Omental fat pad (tissue), 4 donors: ENCODE measurements around the gene ZNF23. TPM values are rescaled to one million over a fixed set of nuclear protein-coding genes. Genes with fewer than 3 reads are reported as not detected.
"Not testable (repeated sequence)": the region's sequence is repeated elsewhere in the genome, so short reads cannot be mapped to it uniquely, and the experiment has no call there.

Experiments used
- ATAC-seq: fragments of 150-250 bp; one replicate; pipeline ENCODE4 v1.9.1; 2016; ENCODE audit warnings: mild to moderate bottlenecking, moderate library complexity; ENCODE audit not compliant: low FRiP score
- DNase-seq: peaks from one replicate; pipeline ENCODE4 v3.0.0-alpha.2; 2019; ENCODE audit warnings: low spot score
- total RNA-seq, 4 donors: library from RNA; depleted of rRNA; stranded (reverse); fragments of >200 nt; gene quantifications; one replicate each; pipeline ENCODE4 v1.1.0, GENCODE V29; 2016
- TF ChIP-seq, protein P1 (sequence below), 3 donors: fragments of 450-650 bp; IDR thresholded peaks; one replicate each; pipeline ENCODE4 v1.5.1; 2016 to 2017; ENCODE audit warnings: antibody characterized with exemption in 3 of 3, mild to moderate bottlenecking in 3 of 3, moderate library complexity in 2 of 3

Gene ZNF23
- total RNA-seq, result 10 to 100 TPM in 1 of 4 donors, 1 to 10 TPM in 3; 4.1 to 10.1 (median 7.3) TPM

- peak; percentile 60 for DNase-seq
- peak; percentile 97 for ATAC-seq
- TF ChIP-seq, protein P1, sequence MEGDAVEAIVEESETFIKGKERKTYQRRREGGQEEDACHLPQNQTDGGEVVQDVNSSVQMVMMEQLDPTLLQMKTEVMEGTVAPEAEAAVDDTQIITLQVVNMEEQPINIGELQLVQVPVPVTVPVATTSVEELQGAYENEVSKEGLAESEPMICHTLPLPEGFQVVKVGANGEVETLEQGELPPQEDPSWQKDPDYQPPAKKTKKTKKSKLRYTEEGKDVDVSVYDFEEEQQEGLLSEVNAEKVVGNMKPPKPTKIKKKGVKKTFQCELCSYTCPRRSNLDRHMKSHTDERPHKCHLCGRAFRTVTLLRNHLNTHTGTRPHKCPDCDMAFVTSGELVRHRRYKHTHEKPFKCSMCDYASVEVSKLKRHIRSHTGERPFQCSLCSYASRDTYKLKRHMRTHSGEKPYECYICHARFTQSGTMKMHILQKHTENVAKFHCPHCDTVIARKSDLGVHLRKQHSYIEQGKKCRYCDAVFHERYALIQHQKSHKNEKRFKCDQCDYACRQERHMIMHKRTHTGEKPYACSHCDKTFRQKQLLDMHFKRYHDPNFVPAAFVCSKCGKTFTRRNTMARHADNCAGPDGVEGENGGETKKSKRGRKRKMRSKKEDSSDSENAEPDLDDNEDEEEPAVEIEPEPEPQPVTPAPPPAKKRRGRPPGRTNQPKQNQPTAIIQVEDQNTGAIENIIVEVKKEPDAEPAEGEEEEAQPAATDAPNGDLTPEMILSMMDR (IDR thresholded peaks at IDR 0.05), result no peak
Observed at GRCh38 chr16:71461686-71462648, at the start of gene ZNF23. ZNF23 (minus strand) TSS chr16:71462247; CDS start chr16:71456796, 5,451 bp downstream.

DNA sequence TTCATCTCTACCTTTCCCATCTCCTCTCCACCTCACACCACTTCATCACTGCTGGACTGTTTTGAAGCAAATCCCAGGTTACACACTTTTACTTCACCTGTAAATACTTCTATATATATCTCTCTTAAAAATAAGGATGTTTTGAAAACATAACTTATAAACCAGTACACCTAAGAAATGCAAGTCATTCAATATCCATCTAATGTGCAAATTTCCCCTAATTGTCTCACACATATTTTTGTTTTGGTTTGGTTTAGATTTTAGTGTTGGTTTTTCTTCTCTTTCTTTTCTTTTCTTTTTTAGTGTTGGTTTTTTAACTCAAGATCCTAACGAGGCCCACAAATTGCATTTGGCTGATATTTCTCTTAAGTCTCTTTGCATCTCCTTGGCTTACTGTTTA, 45.0 kb upstream of the ZNF23 start:
- TF ChIP-seq, protein P1 (IDR thresholded peaks at IDR 0.05), result no peak
- no peak for ATAC-seq

GRCh38 chr16:71504901-71505300, 42.9 kb upstream of the ZNF23 start:
- no peak for ATAC-seq
- no peak for DNase-seq
- TF ChIP-seq, protein P1 (IDR thresholded peaks at IDR 0.05), result no peak

More for the DNA sequence above, 45.0 kb upstream of the ZNF23 start:
- DNase-seq, result no peak

DNA sequence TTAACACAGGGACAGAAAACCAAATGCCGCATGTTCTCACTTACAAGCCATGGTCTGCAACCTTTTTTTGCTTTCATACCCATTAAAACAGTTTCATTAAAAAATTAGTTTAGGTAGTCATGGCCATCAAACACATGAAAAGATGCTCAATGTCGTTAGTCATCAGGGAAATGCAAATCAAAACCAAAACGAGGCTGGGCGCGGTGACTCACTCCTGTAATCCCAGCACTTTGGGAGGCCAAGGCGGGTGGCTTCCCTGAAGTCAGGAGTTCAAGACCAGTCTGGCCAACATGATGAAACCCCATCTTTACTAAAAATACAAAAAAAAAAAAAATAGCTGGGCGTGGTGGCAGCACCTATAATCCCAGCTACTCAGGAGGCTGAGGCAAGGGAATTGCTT, 42.0 kb upstream of the ZNF23 start:
- not testable (repeated sequence) for ATAC-seq, DNase-seq

DNA sequence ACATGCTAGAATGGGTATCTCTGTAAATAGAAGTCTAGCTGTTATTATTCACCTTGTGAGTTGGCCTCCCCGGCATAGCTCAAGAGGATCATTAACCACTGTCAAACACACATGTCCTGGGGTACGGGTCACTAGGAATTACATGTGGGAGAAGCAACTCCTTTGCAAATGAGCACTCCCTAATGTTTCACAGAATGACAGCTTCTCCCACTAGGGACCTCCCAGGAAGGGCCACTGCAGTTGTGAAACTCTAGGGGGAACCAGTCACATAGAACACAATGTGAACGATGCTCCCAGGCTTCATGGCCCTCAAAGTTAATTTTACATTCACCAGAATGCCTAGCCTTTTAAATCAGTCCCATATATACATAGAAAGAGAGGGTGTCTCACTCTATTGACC, 39.5 kb upstream of the ZNF23 start:
- ATAC-seq (no peak), DNase-seq (no peak)
- TF ChIP-seq, protein P1 (IDR thresholded peaks at IDR 0.05), result no peak

GRCh38 chr16:71500964-71501363, 38.9 kb upstream of the ZNF23 start:
- TF ChIP-seq, protein P1 (IDR thresholded peaks at IDR 0.05), result no peak
- DNase-seq (no peak), ATAC-seq (no peak)

- ATAC-seq (no peak), DNase-seq (no peak)
- TF ChIP-seq, protein P1 (IDR thresholded peaks at IDR 0.05), result no peak
Observed at GRCh38 chr16:71499775-71500364, 37.8 kb upstream of the ZNF23 start.
